Measurements from ENCODE around the gene OR10H5.

DNA sequence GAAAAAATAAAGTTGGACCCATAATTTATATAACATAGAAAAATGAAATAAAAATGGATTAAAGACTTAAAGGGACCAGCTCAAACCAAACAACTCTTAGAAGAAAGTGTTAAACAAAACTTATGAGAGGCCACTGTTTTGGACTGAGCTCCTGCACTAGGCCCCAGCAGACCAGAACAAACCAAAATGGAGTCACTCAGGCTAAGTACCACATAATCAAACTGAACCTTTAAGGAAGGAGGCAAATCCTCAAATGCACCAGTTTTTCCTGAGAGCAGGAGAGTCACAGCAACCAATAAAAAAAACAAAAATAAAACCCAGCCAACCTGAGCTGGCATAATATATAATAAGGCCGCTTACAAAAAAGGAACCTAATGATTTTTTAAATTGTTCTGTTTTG lies 38.3 kb downstream of the OR10H5 start:
- TF ChIP-seq, protein P1, sequence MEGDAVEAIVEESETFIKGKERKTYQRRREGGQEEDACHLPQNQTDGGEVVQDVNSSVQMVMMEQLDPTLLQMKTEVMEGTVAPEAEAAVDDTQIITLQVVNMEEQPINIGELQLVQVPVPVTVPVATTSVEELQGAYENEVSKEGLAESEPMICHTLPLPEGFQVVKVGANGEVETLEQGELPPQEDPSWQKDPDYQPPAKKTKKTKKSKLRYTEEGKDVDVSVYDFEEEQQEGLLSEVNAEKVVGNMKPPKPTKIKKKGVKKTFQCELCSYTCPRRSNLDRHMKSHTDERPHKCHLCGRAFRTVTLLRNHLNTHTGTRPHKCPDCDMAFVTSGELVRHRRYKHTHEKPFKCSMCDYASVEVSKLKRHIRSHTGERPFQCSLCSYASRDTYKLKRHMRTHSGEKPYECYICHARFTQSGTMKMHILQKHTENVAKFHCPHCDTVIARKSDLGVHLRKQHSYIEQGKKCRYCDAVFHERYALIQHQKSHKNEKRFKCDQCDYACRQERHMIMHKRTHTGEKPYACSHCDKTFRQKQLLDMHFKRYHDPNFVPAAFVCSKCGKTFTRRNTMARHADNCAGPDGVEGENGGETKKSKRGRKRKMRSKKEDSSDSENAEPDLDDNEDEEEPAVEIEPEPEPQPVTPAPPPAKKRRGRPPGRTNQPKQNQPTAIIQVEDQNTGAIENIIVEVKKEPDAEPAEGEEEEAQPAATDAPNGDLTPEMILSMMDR (IDR thresholded peaks at IDR 0.05) = no peak
- TF ChIP-seq POLR2A (IDR thresholded peaks at IDR 0.05) = no peak
